ENCODE measurements around the gene PRICKLE2.

The PRICKLE2 gene

DNA sequence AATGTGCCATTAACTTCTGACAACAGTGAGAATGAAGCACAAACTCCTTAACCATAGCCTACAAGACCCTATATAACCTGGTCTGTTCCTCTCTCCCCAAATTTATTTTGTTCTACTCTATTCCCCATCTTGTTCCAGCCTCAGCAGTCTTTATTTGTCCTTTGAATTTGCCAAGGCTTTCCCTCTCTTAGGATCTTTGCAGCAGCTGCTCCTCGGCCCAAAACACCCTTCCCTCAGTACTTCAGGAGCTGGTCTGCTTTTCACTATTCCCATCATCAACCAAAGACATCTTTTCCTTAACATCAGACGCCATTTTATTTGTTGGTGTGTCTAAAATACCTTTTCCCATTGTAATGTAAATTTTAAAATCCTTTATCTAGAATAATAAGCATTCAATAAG is 10.2 kb downstream of the PRICKLE2 start:
- Histone ChIP-seq H3K4me3 (ENCODE audit: low read length) (no peak overlapping the region), H3K27me3 (ENCODE audit: control insufficient read depth, insufficient read depth, low read length) (peaks cover 24% of the 10 kb centered on the region), H3K9me3 (ENCODE audit: control insufficient read depth, low read depth, low read length) (no peaks in the 10 kb centered on the region), H3K9ac (ENCODE audit: low read length) (no peak overlapping the region), H3K36me3 (ENCODE audit: control insufficient read depth, low read depth, low read length) (no peaks in the 10 kb centered on the region), H3K4me1 (ENCODE audit: control insufficient read depth, low read depth, low read length) (peaks cover 48% of the 10 kb centered on the region), H3K27ac (ENCODE audit: low read length) (no peak overlapping the region)

DNA sequence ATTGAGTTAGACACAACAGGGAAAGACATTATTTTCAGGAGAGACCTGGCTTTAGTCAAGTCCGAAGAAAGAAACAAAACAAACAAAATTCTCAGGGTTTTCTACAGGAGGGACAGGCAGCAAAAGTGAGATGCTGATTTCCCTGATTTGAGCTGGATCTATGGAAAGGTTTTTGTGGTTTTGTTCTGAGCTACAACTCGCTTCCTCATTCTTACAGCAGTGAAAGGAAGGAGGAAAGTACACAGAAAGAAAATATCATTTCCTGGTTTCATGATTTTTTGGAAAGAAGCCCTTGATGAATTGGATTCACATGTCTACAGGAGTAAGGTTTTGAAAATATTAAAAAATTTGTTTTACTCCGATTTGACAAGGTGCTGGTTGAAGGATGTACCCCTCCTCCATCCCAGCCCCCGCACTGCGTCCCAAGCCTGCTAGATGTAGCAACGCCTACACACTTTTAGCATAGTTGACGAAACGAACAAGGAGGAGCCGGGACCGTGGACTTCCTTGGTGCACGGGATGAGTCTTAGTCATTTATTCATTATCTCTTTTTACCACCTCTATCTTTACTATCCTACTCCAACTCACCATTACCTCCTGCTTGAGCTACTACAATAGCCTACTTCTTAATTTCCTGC is 10.8 kb downstream of the PRICKLE2 start:
- Histone ChIP-seq H3K4me1 (ENCODE audit: control insufficient read depth, low read depth, low read length) (peaks cover 44% of the 10 kb centered on the region), H3K27ac (ENCODE audit: low read length) (no peak overlapping the region), H3K9ac (ENCODE audit: low read length) (no peak overlapping the region), H3K36me3 (ENCODE audit: control insufficient read depth, low read depth, low read length) (no peaks in the 10 kb centered on the region), H3K4me3 (ENCODE audit: low read length) (no peak overlapping the region), H3K9me3 (ENCODE audit: control insufficient read depth, low read depth, low read length) (no peaks in the 10 kb centered on the region), H3K27me3 (ENCODE audit: control insufficient read depth, insufficient read depth, low read length) (peaks cover 18% of the 10 kb centered on the region)

DNA sequence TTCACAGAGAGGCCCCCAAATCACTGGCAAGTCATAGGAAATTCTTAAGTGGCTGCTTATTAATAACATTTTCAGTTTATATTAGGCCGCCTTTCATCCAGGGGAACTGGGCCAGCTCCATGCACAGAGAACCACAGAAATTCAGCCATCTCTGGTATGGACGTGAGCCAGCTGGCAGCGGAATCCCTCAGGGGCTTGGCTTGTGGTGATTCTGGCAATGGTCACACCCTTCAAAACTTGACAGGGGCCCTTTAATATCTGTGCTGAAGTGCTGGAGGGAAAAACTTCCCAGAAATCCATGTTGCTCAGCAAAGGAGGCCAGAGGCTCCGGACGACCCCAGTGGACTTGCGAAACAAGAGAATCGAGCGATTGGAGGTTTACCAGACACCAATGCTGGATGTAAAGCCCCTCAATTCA is 11.3 kb downstream of the PRICKLE2 start:
- Histone ChIP-seq H3K4me3 (ENCODE audit: low read length) (no peak overlapping the region), H3K27ac (ENCODE audit: low read length) (no peak overlapping the region), H3K9ac (ENCODE audit: low read length) (no peak overlapping the region), H3K36me3 (ENCODE audit: control insufficient read depth, low read depth, low read length) (no peaks in the 10 kb centered on the region), H3K27me3 (ENCODE audit: control insufficient read depth, insufficient read depth, low read length) (peaks cover 12% of the 10 kb centered on the region), H3K4me1 (ENCODE audit: control insufficient read depth, low read depth, low read length) (peaks cover 39% of the 10 kb centered on the region), H3K9me3 (ENCODE audit: control insufficient read depth, low read depth, low read length) (no peaks in the 10 kb centered on the region)

DNA sequence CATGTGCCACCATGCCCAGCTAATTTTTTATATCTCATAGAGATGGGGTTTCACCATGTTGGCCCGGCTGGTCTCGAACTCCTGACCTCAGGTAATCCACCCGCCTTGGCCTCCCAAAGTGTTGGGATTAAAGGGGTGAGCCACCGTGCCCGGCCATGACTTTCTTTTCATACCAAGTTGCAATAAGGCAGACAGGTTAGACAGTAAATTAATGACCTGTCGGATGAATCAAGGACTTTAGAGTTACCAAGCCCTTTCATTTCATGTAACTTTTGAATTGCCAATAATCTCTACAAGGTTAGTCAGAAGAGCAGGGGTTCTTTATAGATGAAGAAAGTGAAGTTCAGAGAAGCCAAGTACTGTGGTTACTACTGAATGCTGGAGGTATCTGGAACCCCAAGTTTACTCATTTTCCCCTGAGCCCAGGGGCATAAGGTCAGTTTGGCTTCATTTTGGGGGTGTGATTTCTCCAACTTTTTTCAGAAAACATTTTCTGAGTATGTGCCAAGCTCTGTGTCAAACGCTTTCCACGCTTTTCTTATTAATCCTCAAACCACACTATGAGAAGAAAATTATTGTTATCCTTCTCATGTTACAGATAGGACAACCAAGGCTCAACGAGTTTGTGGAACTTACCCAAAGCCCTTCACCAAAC is 11.9 kb downstream of the PRICKLE2 start:
- H3K36me3 ChIP-seq (ENCODE audit: control insufficient read depth, low read depth, low read length), result no peaks in the 10 kb centered on the region
- no peak overlapping the region for H3K27ac ChIP-seq (ENCODE audit: low read length)
- H3K9me3 ChIP-seq (ENCODE audit: control insufficient read depth, low read depth, low read length), result no peaks in the 10 kb centered on the region
- H3K4me1 ChIP-seq (ENCODE audit: control insufficient read depth, low read depth, low read length), result peaks cover 34% of the 10 kb centered on the region
- peaks cover 10% of the 10 kb centered on the region for H3K27me3 ChIP-seq (ENCODE audit: control insufficient read depth, insufficient read depth, low read length)
- H3K4me3 ChIP-seq (ENCODE audit: low read length), result no peak overlapping the region
- no peak overlapping the region for H3K9ac ChIP-seq (ENCODE audit: low read length)

DNA sequence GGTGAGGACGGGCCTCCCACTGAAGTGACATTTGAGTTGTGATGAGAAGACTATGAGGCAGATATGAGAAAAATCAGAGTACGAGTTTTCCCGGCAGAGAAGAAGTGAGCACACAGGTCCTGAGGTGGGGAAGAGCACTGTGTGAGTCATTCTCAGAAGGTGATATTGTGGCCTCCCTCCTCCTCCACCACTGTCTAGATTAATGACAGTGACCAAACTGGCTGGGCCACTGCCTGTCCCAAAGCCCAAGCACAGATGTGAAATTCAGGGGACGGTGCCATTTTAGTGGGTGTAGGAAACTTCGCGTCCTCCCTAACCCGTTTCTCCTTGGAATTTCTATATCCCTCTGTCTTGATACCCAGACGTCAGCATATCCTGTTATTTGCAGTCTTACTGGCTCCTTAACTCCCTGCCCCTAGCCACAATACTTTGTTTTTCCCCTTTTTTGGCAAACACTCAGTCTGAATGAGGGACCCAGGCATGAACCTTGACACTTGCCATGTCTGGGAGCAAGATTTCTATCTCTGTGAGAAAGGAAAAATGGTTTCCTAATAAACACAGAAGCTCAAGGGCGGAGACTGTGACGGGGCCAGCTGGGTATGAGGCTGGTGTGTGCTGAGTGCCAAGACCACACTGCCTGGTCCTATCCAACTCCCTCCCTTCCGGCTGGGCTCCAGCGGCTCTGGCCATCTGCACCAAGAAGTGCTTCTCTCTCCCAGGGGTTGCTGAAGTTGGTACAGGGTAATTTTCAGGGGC is 15.2 kb downstream of the PRICKLE2 start:
- no peaks in the 10 kb centered on the region for H3K27me3 ChIP-seq (ENCODE audit: control insufficient read depth, insufficient read depth, low read length)
- H3K4me1 ChIP-seq (ENCODE audit: control insufficient read depth, low read depth, low read length), result peaks cover 16% of the 10 kb centered on the region
- H3K9me3 ChIP-seq (ENCODE audit: control insufficient read depth, low read depth, low read length), result no peaks in the 10 kb centered on the region
- H3K27ac ChIP-seq (ENCODE audit: low read length), result no peak overlapping the region
- H3K4me3 ChIP-seq (ENCODE audit: low read length), result no peak overlapping the region
- H3K9ac ChIP-seq (ENCODE audit: low read length), result no peak overlapping the region
- no peaks in the 10 kb centered on the region for H3K36me3 ChIP-seq (ENCODE audit: control insufficient read depth, low read depth, low read length)

DNA sequence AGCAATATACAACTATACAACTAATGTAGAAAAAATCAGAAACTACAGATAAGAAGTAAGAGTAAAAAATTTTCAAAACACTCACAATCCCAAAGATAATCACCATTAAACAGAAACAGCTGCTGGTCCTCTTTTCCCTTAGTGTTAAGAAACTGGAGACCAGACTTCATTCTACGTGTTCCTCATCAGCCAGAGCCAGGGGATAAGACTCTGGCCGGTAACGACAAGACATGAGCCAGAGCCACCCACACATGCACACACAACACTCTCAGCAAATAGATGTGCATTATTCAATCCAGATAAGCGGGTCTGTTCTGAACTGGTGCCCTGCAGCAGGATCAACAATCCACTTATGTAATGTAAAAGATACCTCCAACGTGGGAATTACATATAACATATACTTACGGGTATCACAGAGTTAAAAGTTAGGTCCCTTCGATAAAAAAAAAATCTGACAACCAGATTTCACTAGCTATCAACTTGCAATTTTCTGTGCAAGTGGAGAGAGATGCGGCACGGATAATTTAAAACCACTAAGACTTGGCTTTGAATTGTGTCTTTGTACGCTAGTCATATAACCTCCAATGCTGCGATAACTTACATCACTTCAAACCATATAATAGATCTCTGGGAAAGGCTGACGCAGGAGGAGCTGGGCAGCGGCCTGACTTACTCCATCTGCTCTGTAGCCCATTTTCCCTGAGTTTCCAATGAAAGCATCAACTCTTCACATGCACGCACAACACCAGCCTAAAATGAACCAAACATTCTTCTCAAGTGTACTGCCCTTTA is 17.8 kb downstream of the PRICKLE2 start:
- Histone ChIP-seq H3K27me3 (ENCODE audit: control insufficient read depth, insufficient read depth, low read length) (no peaks in the 10 kb centered on the region), H3K27ac (ENCODE audit: low read length) (no peak overlapping the region), H3K4me1 (ENCODE audit: control insufficient read depth, low read depth, low read length) (peaks cover 7% of the 10 kb centered on the region), H3K4me3 (ENCODE audit: low read length) (no peak overlapping the region), H3K9ac (ENCODE audit: low read length) (no peak overlapping the region), H3K9me3 (ENCODE audit: control insufficient read depth, low read depth, low read length) (no peaks in the 10 kb centered on the region), H3K36me3 (ENCODE audit: control insufficient read depth, low read depth, low read length) (no peaks in the 10 kb centered on the region)

DNA sequence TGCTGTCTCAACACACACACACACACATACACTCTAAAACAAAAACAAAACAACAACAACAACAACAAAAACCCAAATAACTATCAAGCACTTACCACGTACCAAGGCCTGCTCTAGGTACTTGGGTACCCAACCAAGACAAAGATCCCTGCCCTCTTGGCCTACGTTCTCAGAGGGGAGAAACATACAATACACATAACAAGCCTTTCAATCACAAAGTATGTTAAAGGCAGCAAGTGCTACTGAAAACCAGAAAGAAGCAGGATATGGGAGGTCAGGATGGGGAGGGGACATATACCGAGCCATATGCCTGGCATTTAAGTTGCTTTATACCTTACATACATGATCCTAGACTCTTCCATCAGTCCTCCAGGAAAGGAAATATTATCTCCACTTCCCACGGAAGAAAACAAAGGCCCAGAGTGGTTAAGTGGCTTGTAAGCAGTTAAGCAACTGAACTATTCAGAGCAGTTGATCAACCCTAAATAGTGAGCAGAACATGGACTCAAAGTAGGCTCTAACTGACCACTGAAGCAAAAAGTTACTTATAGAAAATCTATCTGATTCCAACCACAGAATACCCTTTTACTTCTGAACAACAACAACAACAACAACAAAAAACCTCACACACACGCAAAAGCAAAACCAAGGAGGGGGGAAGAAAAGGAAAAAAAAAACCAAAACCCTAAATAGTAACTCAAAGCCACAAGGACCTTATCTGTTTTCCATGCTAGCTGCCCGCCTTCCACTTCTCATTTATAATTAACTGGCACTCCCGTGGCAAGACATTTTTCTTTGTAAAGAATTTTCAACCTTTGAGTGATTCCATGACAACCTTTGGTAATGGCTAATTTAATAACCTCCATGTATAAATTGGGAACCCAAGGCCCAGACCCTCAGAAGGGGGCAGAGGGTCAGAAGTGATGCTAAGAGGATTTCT is 21.0 kb downstream of the PRICKLE2 start:
- H3K9ac ChIP-seq (ENCODE audit: low read length), result no peak overlapping the region

DNA sequence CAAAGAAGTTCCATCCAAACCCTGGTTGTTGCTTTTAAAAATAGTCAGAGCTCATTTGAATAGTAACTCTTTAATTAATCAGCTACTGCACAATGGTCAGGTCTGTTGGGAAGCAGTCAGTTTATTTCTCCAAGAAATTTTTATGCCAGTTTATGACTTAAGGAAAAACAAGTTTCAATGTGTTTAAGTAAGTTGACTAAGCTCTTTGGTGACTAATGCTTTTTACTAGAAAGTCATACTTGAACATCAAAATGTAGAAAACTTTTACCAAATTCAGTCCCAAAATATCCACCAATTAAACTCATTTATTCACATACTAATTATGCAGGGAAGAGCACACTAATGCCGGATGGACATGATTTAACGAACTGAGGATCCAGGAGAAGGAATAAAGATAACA is 22.1 kb downstream of the PRICKLE2 start:
- Histone ChIP-seq H3K9ac (ENCODE audit: low read length) (no peak overlapping the region), H3K27ac (ENCODE audit: low read length) (no peak overlapping the region), H3K4me1 (ENCODE audit: control insufficient read depth, low read depth, low read length) (peaks cover 7% of the 10 kb centered on the region), H3K27me3 (ENCODE audit: control insufficient read depth, insufficient read depth, low read length) (no peaks in the 10 kb centered on the region), H3K9me3 (ENCODE audit: control insufficient read depth, low read depth, low read length) (no peaks in the 10 kb centered on the region), H3K4me3 (ENCODE audit: low read length) (no peak overlapping the region), H3K36me3 (ENCODE audit: control insufficient read depth, low read depth, low read length) (no peaks in the 10 kb centered on the region)

More for the DNA sequence above, 21.0 kb downstream of the PRICKLE2 start:
- Histone ChIP-seq H3K36me3 (ENCODE audit: control insufficient read depth, low read depth, low read length) (no peaks in the 10 kb centered on the region), H3K4me1 (ENCODE audit: control insufficient read depth, low read depth, low read length) (peaks cover 7% of the 10 kb centered on the region), H3K27ac (ENCODE audit: low read length) (no peak overlapping the region), H3K27me3 (ENCODE audit: control insufficient read depth, insufficient read depth, low read length) (no peaks in the 10 kb centered on the region), H3K4me3 (ENCODE audit: low read length) (no peak overlapping the region), H3K9me3 (ENCODE audit: control insufficient read depth, low read depth, low read length) (no peaks in the 10 kb centered on the region)

DNA sequence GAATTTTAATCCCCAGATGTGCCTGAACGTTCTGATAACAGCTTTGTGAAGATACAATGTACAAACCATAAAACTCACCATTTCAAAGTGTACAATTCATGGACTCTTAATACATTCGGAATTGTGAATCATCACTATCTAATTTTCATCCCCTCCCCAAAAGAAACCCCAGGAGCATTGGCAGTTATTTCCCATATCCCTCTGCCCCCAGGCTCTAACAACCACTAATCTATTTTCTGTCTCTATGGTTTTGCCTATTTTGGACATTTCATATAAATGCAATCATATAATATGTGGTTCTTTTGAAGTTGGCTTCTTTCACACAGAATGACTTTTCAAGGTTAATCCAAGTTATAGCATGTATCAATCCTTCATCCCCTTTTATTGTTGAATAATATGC is 25.3 kb downstream of the PRICKLE2 start:
- Histone ChIP-seq H3K27me3 (ENCODE audit: control insufficient read depth, insufficient read depth, low read length) (no peaks in the 10 kb centered on the region), H3K27ac (ENCODE audit: low read length) (no peak overlapping the region), H3K36me3 (ENCODE audit: control insufficient read depth, low read depth, low read length) (no peaks in the 10 kb centered on the region), H3K9ac (ENCODE audit: low read length) (no peak overlapping the region), H3K9me3 (ENCODE audit: control insufficient read depth, low read depth, low read length) (no peaks in the 10 kb centered on the region), H3K4me1 (ENCODE audit: control insufficient read depth, low read depth, low read length) (peaks cover 18% of the 10 kb centered on the region), H3K4me3 (ENCODE audit: low read length) (no peak overlapping the region)

DNA sequence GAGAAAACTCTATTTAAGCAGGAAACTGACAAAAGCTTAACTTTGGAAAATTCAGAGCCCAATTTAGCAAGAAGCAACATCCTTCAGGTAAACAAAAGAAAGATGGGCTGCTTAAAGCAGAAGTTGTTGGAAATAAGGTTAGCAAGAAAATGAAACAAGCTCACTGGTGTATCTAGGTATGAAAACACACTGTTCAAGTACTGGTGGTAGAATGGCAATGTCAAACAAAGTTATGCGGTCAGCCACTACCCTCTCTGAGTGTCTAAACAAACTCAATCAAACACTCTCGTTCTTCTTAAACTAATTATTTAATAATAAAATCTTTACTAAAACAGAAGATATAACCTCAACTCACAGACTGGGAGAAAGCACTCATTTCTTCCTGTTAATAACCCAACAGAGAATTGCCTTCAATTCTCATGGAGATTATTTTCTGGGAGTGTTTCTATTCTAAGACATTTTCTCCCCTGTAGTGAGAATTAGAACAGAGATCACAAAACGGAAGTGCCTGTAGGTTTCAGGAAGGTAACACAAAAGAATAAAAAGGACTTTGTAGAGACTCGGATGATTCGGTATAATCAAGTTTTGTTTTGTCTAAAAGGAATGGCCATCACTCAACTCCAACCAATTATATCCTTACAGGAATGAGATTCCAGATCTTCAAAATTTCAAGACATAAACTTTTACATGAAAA is 28.9 kb downstream of the PRICKLE2 start:
- Histone ChIP-seq H3K36me3 (ENCODE audit: control insufficient read depth, low read depth, low read length) (no peaks in the 10 kb centered on the region), H3K9me3 (ENCODE audit: control insufficient read depth, low read depth, low read length) (no peaks in the 10 kb centered on the region), H3K27ac (ENCODE audit: low read length) (peak overlapping the region; percentile 61), H3K9ac (ENCODE audit: low read length) (peak overlapping the region; percentile 24), H3K27me3 (ENCODE audit: control insufficient read depth, insufficient read depth, low read length) (no peaks in the 10 kb centered on the region), H3K4me1 (ENCODE audit: control insufficient read depth, low read depth, low read length) (peaks cover 18% of the 10 kb centered on the region), H3K4me3 (ENCODE audit: low read length) (no peak overlapping the region)
